Measurements from ENCODE around the gene HINFP.
"Not testable (repeated sequence)": the region's sequence is repeated elsewhere in the genome, so short reads cannot be mapped to it uniquely, and the experiment has no call there.

The HINFP gene

DNA sequence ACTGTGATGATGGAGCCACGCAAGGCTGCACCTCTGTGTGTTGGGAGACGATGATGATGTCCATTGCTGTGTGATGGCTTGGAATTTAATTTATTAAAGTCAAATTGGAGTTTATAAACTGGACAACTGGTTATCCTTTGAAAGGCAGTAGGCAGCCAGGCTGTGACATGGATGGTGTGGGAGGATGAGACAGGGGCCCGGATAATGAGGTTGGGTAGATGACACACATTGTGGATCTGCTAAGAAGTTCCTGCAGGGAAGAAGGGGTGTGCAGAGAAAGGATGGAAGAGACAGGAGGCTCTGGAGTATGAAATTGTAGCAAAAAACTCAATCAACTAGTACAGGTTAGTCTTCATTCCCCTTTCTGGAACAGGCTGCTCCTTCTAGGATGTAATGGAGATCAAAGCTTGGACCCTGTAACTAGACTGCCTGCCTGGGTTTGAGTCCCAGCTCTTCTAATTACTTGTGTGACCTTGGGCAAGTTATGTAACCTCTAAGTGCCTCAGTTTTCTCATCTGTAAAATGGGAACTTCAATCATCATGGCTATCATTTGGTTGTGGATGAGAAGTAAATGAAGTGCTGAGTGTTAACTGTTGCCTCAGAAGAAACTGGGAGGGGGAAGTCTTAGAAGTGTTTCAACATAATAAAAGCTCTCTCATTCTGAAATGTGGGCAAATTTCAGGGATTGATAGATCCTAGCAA lies 4.2 kb upstream of the HINFP start:
- DNase-seq (ENCODE audit: low read depth): no peak

DNA sequence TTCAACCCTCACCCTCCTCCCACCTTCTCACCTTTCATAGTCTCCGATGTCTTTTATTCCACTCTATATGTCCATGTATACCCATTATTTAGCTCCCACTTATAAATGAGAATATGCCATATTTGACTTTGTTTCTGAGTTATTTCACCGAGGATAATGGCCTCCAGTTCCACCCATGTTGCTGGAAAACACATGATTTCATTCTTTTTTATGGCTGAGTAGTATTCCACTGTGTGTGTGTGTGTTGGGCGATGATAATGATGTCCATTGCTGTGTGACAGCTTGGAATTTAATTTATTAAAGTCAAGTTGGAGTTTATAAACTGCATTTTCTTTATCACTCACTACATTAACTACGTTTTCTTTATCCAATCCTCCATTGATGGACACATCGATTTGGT lies 3.2 kb upstream of the HINFP start:
- no peak for DNase-seq (ENCODE audit: low read depth)

GRCh38 chr11:119118946-119119345 lies 2.4 kb upstream of the HINFP start:
- DNase-seq (ENCODE audit: low read depth): no peak

DNA sequence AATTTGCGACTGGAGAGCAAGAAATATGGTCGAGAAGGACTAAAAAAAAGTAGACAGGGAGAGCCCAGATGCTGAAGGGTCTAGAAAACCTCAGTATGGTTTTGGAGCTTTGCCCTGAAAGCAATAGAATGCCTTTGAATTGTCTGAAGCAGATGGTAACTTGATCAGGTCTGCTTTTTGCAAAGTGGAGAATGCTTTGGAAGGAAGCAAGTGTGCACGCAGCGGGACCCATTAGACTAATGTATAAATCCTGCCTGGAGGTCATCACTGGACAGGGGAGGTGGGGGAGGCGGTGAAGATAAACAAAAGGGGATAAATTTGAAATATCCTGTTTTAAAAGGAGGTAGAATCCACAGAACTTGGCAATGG lies 757 bp upstream of the HINFP start:
- DNase-seq (ENCODE audit: low read depth): peak; percentile 29

DNA sequence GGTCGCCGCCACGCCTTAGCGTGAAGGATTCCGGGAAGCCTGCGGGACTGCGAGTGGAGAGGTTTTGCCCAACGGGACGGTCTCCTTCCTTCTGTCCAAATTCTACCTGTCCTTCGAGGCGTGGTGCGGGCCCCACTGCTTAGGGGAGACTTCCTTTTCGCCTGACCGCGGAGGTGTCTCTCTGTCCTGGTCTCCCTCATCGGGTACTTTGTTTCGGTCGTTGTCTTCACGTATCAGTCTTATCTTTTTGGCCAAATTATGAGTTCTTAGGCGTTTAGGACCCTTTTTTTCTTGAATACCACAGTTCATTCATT lies 388 bp downstream of the HINFP start:
- no peak for DNase-seq (ENCODE audit: low read depth)

GRCh38 chr11:119125821-119126220 lies 4.4 kb downstream of the HINFP start:
- DNase-seq (ENCODE audit: low read depth): no peak

DNA sequence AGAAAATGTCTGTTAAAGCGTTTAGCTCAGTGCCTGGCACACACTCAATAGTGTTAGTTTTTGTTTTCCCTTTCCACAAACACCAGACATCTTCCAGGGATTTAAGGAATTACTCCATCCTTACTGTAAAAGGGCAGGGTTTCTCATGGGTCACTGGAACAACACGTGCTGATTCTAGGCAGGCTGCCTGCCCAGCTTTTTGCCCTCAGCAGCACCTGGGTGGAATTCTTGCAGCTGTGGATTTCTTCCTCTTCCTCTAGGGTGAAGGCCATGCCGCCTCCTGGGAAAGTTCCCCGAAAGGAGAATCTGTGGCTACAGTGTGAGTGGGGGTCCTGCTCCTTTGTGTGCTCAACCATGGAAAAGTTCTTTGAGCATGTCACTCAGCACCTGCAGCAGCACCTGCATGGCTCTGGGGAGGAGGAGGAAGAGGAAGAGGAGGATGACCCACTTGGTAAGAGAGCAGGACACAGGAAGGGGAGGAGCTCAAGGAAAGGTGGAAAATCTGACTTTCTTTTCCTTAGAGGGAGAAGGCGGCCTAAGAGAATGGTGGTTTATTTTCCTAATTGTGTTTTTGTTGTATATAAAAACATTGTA lies 5.4 kb downstream of the HINFP start:
- DNase-seq (ENCODE audit: low read depth): no peak

- no peak for DNase-seq (ENCODE audit: low read depth)
Measured at GRCh38 chr11:119130662-119131061, 9.3 kb downstream of the HINFP start.

DNA sequence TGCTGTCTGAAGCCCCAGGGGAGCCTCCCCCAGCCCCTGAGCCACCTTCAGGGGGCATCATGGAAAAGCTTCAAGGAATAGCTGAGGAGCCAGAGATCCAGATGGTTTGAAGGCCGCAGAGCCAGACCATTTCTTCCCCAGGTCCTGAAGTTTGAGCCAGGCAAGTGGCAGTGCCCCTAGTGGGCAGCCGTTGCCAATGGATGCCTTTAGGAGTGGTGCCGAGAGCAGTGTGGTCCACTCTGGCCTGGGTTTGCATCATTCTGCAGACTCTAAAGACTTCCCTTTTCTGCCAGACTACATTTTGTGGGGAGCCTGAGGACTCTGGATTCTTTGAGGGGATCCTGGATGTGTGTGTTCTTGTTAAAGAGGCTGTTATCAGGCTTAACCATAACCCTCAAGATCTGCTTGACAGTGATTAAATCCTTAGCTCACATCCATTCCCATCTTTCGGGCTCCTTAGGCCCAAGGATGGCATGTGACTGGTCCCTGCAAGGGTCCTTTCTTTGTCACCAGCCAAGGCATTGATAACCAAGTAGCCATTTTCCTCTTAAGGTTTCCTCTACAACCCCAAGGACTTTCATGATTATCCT lies 13.1 kb downstream of the HINFP start:
- no peak for DNase-seq (ENCODE audit: low read depth)

DNA sequence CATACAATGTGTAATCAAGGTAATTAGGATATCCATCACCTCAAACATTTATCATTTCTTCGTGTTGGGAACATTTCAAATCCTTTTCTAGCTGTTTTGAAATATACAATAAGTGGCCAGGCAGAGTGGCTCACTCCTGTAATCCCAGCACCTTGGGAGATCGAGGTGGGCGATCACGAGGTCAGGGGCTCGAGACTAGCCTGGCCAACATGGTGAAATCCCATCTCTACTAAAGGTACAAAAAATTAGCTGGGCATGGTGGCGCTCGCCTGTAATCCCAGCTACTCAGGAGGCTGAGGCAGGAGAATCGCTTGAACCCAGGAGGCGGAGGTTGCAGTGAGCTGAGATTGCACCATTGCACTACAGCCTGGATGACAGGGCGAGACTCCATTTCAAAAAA lies 17.9 kb downstream of the HINFP start:
- not testable (repeated sequence) for DNase-seq (ENCODE audit: low read depth)

DNA sequence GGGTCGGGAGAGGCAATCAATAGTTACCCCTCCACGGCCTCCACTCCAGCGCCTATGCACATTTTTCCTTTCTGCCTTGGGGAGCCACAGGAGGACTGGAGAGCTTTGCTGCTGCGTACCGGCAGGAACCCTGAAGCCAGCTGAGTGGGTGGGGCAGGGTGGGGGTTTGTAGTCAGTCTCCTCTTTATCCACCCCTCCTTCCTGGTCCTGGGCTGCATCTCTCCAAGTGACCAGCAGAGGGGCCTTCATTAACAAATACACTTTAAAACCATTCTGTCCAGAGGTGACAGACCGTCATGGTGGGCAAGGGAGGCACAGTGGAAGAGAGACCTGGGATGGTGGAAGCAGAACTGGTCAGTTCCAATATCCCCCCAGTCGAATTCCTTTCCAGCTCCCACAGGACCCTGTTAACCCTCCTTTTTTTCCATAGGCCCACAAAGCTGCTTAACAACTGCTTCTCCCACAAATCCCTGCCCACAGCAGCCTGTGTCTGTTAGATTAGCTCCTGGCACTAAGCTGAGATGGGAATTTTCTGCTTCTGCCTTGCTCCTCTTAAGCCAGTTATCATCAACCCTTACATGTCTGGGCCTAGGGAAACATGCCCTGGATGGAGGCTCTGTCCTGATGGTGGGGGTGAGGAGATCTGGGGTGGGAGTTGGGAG lies 23.6 kb downstream of the HINFP start:
- peak; percentile 51 for DNase-seq (ENCODE audit: low read depth)

DNA sequence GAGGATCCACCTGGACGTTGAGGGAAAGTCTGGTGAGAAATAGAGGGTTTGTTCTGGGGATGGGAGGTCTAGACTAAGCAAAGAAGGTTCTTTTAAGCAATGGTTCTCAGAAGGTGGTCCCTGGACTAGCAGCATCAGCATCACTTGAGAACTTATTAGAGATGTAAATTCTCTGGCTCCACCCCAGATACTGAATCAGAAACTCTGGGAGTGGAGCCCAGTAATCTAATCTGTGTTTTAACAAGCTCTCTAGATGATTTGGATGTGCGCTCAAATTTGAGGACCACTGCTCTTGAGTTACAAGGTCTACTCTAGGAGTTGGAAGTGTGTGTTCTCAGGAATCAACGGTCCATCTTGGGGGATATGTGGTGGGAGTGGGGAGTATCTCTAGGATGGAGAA lies 24.2 kb downstream of the HINFP start:
- DNase-seq (ENCODE audit: low read depth): no peak

DNA sequence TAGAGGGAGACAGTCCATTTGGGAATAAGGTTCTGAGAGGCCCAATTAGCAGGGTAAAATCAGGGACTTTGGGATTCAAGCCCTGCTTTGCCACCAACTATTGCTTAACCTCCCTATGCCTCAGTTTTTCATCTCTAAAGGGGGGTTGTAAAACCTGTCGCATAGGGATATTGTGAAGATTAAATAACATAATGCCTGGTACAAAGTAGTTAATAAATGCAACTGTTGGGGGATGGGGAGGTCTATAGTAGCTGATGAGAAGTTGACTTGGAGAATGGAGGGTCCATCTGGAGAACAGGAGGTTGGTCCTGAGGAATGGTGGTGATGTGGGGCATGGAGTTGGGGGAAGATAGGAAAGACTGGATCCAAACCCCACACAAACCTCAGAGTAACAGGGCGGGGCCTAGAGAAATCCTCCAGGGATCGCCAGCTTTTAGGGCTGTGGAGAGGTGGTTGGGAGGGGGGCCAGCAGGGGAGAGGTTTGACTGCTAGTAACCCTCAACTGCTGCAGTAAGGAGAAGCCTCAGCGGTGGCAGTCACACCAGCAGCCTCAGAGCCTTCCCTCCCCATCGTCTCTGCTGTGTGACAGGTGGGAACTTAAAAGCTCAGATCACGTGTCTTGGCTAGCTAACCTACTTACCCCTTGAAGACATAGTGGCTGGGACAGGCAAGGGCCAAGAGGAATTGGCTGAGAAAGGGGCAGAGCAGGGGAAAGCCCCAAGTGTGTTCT lies 26.4 kb downstream of the HINFP start:
- DNase-seq (ENCODE audit: low read depth): no peak

GRCh38 chr11:119148720-119149017 lies 27.3 kb downstream of the HINFP start:
- no peak for DNase-seq (ENCODE audit: low read depth)

- no peak for DNase-seq (ENCODE audit: low read depth)
Measured at GRCh38 chr11:119149018-119149785, 27.8 kb downstream of the HINFP start, which contains the start of gene ABCG4. Gene ABCG4, plus strand, starts transcription at chr11:119149052. Its CDS starts 914 bp downstream, at chr11:119149966.

DNA sequence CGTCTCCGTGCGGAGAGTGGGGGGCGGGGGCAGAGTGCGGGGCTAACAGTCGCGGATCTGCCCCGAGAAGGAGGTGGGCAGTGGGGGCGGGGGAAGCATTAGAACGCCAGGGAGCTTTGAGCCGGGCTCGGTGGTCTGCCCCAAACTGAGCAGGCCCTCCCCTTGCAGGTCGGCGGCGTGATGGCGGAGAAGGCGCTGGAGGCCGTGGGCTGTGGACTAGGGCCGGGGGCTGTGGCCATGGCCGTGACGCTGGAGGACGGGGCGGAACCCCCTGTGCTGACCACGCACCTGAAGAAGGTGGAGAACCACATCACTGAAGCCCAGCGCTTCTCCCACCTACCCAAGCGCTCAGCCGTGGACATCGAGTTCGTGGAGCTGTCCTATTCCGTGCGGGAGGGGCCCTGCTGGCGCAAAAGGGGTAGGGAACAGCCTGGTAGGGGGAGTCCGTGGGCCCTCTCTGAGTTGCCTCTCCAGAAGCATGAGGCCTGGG lies 28.5 kb downstream of the HINFP start:
- DNase-seq (ENCODE audit: low read depth): no peak

DNA sequence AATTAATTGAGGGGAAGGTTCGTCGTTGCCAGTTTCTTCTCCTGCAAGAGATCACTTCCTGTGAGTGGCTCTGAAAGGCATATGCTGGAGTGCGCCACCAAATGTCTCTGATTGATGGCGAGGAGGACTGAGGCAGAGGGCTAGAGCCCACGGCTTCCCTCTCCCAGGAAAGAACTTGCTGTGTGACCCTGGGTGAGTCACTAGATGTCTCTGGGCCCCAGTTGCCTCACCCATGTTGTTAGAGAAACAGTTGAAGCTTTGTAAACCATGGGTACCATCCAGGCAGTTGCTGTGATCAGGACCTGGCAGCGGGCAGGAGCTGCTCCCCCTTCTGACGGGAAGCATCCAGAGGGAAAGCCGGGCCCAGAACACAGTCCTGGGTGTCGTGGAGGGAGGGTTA lies 30.7 kb downstream of the HINFP start:
- no peak for DNase-seq (ENCODE audit: low read depth)

DNA sequence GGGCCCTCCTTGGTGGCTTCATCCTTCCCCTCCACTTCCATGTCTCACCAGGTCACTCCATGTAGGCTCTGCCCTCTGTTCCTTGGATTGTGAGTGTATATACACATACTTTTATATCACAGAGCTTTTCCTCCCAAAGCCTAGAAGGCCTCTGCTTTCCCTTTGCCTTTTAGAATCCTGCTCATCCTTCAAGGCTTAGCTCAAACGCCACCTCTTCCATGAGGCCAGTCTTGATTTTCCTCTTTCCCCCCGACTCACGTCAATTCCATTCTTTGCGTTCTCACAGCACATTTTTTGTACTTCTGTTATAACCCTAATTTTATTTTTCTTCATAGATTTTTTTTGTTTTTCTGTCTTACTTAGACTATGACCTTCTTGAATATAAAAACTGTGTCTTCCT lies 31.2 kb downstream of the HINFP start:
- no peak for DNase-seq (ENCODE audit: low read depth)

GRCh38 chr11:119153049-119153818 lies 31.9 kb downstream of the HINFP start:
- DNase-seq (ENCODE audit: low read depth): no peak

- no peak for DNase-seq (ENCODE audit: low read depth)
Measured at GRCh38 chr11:119154178-119154577, 32.8 kb downstream of the HINFP start.

All from fibroblast of the conjunctiva (primary cell).